WTC11 (cell line): Measurements from ENCODE around the gene RALA. TPM values are rescaled to one million over a fixed set of nuclear protein-coding genes. Genes with fewer than 3 reads are reported as not detected.

ENCODE experiments used
- ATAC-seq: fragments of 200-7000 bp; cut with Tn5 transposase; 2 replicates; pipeline ENCODE4 v1.10.0; 2021; ENCODE audit warnings: mild to moderate bottlenecking, moderate library complexity
- CTCF ChIA-PET: fragments of 300-600 bp; sonication (Branson Sonifier 250); formaldehyde crosslinking; loops from one replicate; lab custom pipeline; 2021; ENCODE audit warnings: antibody characterized with exemption; lab: Charles Lee
- POLR2A ChIA-PET: fragments of 350-600 bp; sonication (Branson Sonifier 250); formaldehyde crosslinking; loops from one replicate; lab custom pipeline; 2021; ENCODE audit warnings: antibody characterized with exemption; lab: Charles Lee
- DNase-seq: peaks from one replicate; pipeline ENCODE4 v3.0.0; 2021; ENCODE audit warnings: low spot score
- H3K27ac Mint-ChIP-seq: 2 replicates; pipeline ENCODE4 v1.8.0; 2021; ENCODE audit warnings: mixed read lengths
- H3K27me3 Mint-ChIP-seq: 2 replicates; pipeline ENCODE4 v1.8.0; 2021; ENCODE audit warnings: low read depth, mild to moderate bottlenecking, moderate library complexity, mixed read lengths
- H3K36me3 Mint-ChIP-seq: 2 replicates; pipeline ENCODE4 v1.8.0; 2021; ENCODE audit warnings: mixed read lengths
- H3K4me1 Mint-ChIP-seq: 2 replicates; pipeline ENCODE4 v1.8.0; 2022; ENCODE audit warnings: mixed read lengths
- H3K4me3 Mint-ChIP-seq: 2 replicates; pipeline ENCODE4 v1.8.0; 2021; ENCODE audit warnings: mild to moderate bottlenecking, moderate library complexity, mixed read lengths
- H3K9me3 Mint-ChIP-seq: 2 replicates; pipeline ENCODE4 v1.8.0; 2021; ENCODE audit warnings: mixed read lengths
- AR ChIP-seq: fragments of 250-450 bp; sonication (Bioruptor Pico); IDR thresholded peaks from 2 replicates; pipeline ENCODE4 v1.9.0; 2021; ENCODE audit warnings: mild to moderate bottlenecking
- ATF2 ChIP-seq: sonication (generic); formaldehyde crosslinking; IDR thresholded peaks from 2 replicates; pipeline ENCODE4 v1.8.1; 2022; ENCODE audit warnings: low read depth, missing genetic modification reagents, borderline replicate concordance
- CREM ChIP-seq: sonication (generic); formaldehyde crosslinking; IDR thresholded peaks from 2 replicates; pipeline ENCODE4 v1.8.1; 2022; ENCODE audit warnings: mild to moderate bottlenecking, missing genetic modification reagents, moderate library complexity
- CTCF ChIP-seq: fragments of 200-600 bp; IDR thresholded peaks from 2 replicates; pipeline ENCODE4 v1.8.0; 2022; ENCODE audit warnings: antibody characterized with exemption
- E2F1 ChIP-seq: sonication (generic); formaldehyde crosslinking; IDR thresholded peaks from 2 replicates; pipeline ENCODE4 v1.8.0; 2022; ENCODE audit warnings: mild to moderate bottlenecking, missing genetic modification reagents
- ELF4 ChIP-seq: sonication (generic); formaldehyde crosslinking; IDR thresholded peaks from 2 replicates; pipeline ENCODE4 v1.8.1; 2022; ENCODE audit warnings: low read depth, mild to moderate bottlenecking, moderate library complexity, missing genetic modification reagents
- ESRRA ChIP-seq: sonication (generic); formaldehyde crosslinking; IDR thresholded peaks from 2 replicates; pipeline ENCODE4 v1.8.1; 2022; ENCODE audit warnings: mild to moderate bottlenecking, missing genetic modification reagents, borderline replicate concordance
- FOXP4 ChIP-seq: sonication (generic); formaldehyde crosslinking; IDR thresholded peaks from 2 replicates; pipeline ENCODE4 v1.8.0; 2022; ENCODE audit warnings: mild to moderate bottlenecking, missing genetic modification reagents
- GRHL2 ChIP-seq: fragments of 250-450 bp; sonication (Bioruptor Pico); IDR thresholded peaks from 2 replicates; pipeline ENCODE4 v1.8.0; 2022; ENCODE audit warnings: mild to moderate bottlenecking, moderate library complexity; ENCODE audit not compliant: insufficient replicate concordance, severe bottlenecking
- HMGA2 ChIP-seq: fragments of 250-450 bp; sonication (Bioruptor Pico); IDR thresholded peaks from 2 replicates; pipeline ENCODE4 v1.4.0; 2021; ENCODE audit warnings: mild to moderate bottlenecking, moderate library complexity
- JAZF1 ChIP-seq: fragments of 250-450 bp; sonication (Bioruptor Pico); IDR thresholded peaks from 2 replicates; pipeline ENCODE4 v1.9.0; 2021; ENCODE audit warnings: moderate library complexity, mild to moderate bottlenecking, inconsistent platforms
- MLX ChIP-seq: sonication (generic); formaldehyde crosslinking; IDR thresholded peaks from 2 replicates; pipeline ENCODE4 v1.8.1; 2023; ENCODE audit warnings: mild to moderate bottlenecking, missing genetic modification reagents, moderate library complexity
- NR3C1 ChIP-seq: sonication (generic); formaldehyde crosslinking; conservative IDR thresholded peaks from 2 replicates; pipeline ENCODE4 v1.8.1; 2023; ENCODE audit warnings: low read depth, mild to moderate bottlenecking, missing genetic modification reagents
- PRRX2 ChIP-seq: fragments of 250-450 bp; sonication (Bioruptor Pico); IDR thresholded peaks from 2 replicates; pipeline ENCODE4 v1.8.0; 2021; ENCODE audit warnings: mild to moderate bottlenecking
- SMAD3 ChIP-seq: sonication (generic); formaldehyde crosslinking; IDR thresholded peaks from 2 replicates; pipeline ENCODE4 v1.8.0; 2022; ENCODE audit warnings: missing genetic modification reagents, mild to moderate bottlenecking, borderline replicate concordance
- SP1 ChIP-seq: sonication (generic); formaldehyde crosslinking; conservative IDR thresholded peaks from 2 replicates; pipeline ENCODE4 v1.8.1; 2022; ENCODE audit warnings: missing genetic modification reagents
- USF1 ChIP-seq: sonication (generic); formaldehyde crosslinking; IDR thresholded peaks from 2 replicates; pipeline ENCODE4 v1.8.0; 2022; ENCODE audit warnings: mild to moderate bottlenecking, missing genetic modification reagents
- ZNF232 ChIP-seq: sonication (generic); formaldehyde crosslinking; IDR thresholded peaks from 2 replicates; pipeline ENCODE4 v1.8.0; 2022; ENCODE audit warnings: mild to moderate bottlenecking, missing genetic modification reagents
- ZNF317 ChIP-seq: sonication (generic); formaldehyde crosslinking; IDR thresholded peaks from 2 replicates; pipeline ENCODE4 v1.8.1; 2023; ENCODE audit warnings: low read depth, mild to moderate bottlenecking, moderate library complexity, missing genetic modification reagents, borderline replicate concordance
- ZNF532 ChIP-seq: fragments of 250-450 bp; sonication (Bioruptor Pico); IDR thresholded peaks from 2 replicates; pipeline ENCODE4 v1.9.0; 2021; ENCODE audit warnings: mild to moderate bottlenecking, borderline replicate concordance
- total RNA-seq: library from RNA; stranded (reverse); gene quantifications from 3 replicates; pipeline ENCODE4 v1.2.3, GENCODE V29; 2021

The RALA gene
- total RNA-seq, 1 experiment from 2014 or later = 57.3 TPM

GRCh38 chr7:39659356-39660013 lies 36.1 kb downstream of the RALA start (continued):
- no peak for TF ChIP-seq SMAD3 (CRISPR knock-in tag)
- TF ChIP-seq SP1 (CRISPR knock-in tag) = no peak
- TF ChIP-seq ATF2 = no peak

GRCh38 chr7:39661960-39662359 lies 38.6 kb downstream of the RALA start:
- peaks cover 28% of the 10 kb centered on the region for H3K4me1 Mint-ChIP-seq
- H3K27me3 Mint-ChIP-seq = no peaks in the 10 kb centered on the region; the same call in 1 of the 2 replicates
- CTCF ChIA-PET = interaction anchor here (1.0 kb wide), 1 partner anchor 80 kb away, joined by 3 read pairs; no protein-coding TSS in a partner anchor
- H3K36me3 Mint-ChIP-seq = peaks cover 38% of the 10 kb centered on the region
- H3K4me3 Mint-ChIP-seq = no peak overlapping the region
- peaks cover 36% of the 10 kb centered on the region for H3K9me3 Mint-ChIP-seq
- ATAC-seq = no peak
- no peak overlapping the region for H3K27ac Mint-ChIP-seq
- no peak for DNase-seq
- POLR2A ChIA-PET = no interaction called here
- TF ChIP-seq NR3C1 (CRISPR knock-in tag) (no peak), ZNF232 (no peak), E2F1 (no peak), ZNF532 (CRISPR knock-in tag) (no peak), ELF4 (CRISPR knock-in tag) (no peak), CREM (CRISPR knock-in tag) (no peak), MLX (CRISPR knock-in tag) (no peak), ZNF317 (CRISPR knock-in tag) (no peak), CTCF (no peak), PRRX2 (CRISPR knock-in tag) (no peak), GRHL2 (CRISPR knock-in tag) (no peak), AR (no peak), JAZF1 (CRISPR knock-in tag) (no peak), USF1 (CRISPR knock-in tag) (no peak), HMGA2 (no peak), ESRRA (no peak), FOXP4 (CRISPR knock-in tag) (no peak)
